Esophagus muscularis mucosa (tissue), 4 donors: ENCODE measurements around the gene MAGI3. TPM values are rescaled to one million over a fixed set of nuclear protein-coding genes. Genes with fewer than 3 reads are reported as not detected.
"Not testable (repeated sequence)": the region's sequence is repeated elsewhere in the genome, so short reads cannot be mapped to it uniquely, and the experiment has no call there.

Experiments used
- DNase-seq: peaks from one replicate; pipeline ENCODE4 v3.0.0-alpha.2; 2017; ENCODE audit errors: extremely low spot score
- H3K27ac ChIP-seq, 4 donors: fragments of 200-600 bp; sonication (generic); replicated peaks in 1 of 4; 1 replicate in 3 of 4; 2 replicates in 1 of 4; pipeline ENCODE4 v1.5.1; 2016 to 2019; ENCODE audit warnings: mild to moderate bottlenecking in 1 of 4
- H3K27me3 ChIP-seq, 4 donors: fragments of 200-600 bp; sonication (generic); one replicate each; pipeline versions ENCODE4 v1.5.1 to v1.6.0; 2016 to 2019
- H3K36me3 ChIP-seq, 4 donors: fragments of 200-600 bp; sonication (generic); one replicate each; pipeline ENCODE4 v1.5.1; 2016 to 2019
- H3K4me1 ChIP-seq, 4 donors: fragments of 200-600 bp; sonication (generic); one replicate each; pipeline ENCODE4 v1.5.1; 2016 to 2019
- H3K4me3 ChIP-seq, 4 donors: fragments of 200-600 bp; sonication (generic); 1 replicate in 2 of 4; 2 replicates in 2 of 4; pipeline ENCODE4 v1.5.1; 2016 to 2019; ENCODE audit warnings: mild to moderate bottlenecking in 4 of 4, moderate library complexity in 1 of 4
- H3K9me3 ChIP-seq, 4 donors: fragments of 200-600 bp; sonication (generic); 1 replicate in 3 of 4; 2 replicates in 1 of 4; pipeline ENCODE4 v1.5.1; 2016 to 2019
- EP300 ChIP-seq: sonication (generic); formaldehyde crosslinking; IDR thresholded peaks from one replicate; pipeline ENCODE4 v1.6.1; 2017; ENCODE audit warnings: antibody characterized with exemption
- POLR2A ChIP-seq: fragments of 450-650 bp; IDR thresholded peaks from one replicate; pipeline ENCODE4 v1.6.1; 2017; ENCODE audit warnings: antibody characterized with exemption, moderate library complexity, mild to moderate bottlenecking, low read depth
- POLR2AphosphoS5 ChIP-seq, 2 donors: sonication (generic); formaldehyde crosslinking; IDR thresholded peaks; one replicate each; pipeline ENCODE4 v1.6.1; 2017; ENCODE audit warnings: antibody characterized with exemption in 2 of 2
- WGBS: methylation state at CpG from one replicate; pipeline ENCODE4 v1.1.5; 2018; 5-methylcytosine and 5-hydroxymethylcytosine counted together
- intact Hi-C: fragments of 100-400 bp; cut with DNase I; formaldehyde crosslinking; loops from one replicate; pipeline ENCODE4 v1.15.1; 2023
- total RNA-seq, 4 donors: library from RNA; depleted of rRNA; stranded (reverse); fragments of >200 nt; gene quantifications; one replicate each; pipeline versions ENCODE4 v1.1.0 to v1.2.1, GENCODE V29; 2016
- TF ChIP-seq, protein P1 (sequence below), 3 experiments: fragments of 200-600 bp in 2 of 3; fragments of 450-650 bp in 1 of 3; sonication (generic) in 2 of 3; IDR thresholded peaks; one replicate each; pipeline ENCODE4 v1.5.1; 2017 to 2019; ENCODE audit warnings: antibody characterized with exemption in 3 of 3, mild to moderate bottlenecking in 2 of 3, moderate library complexity in 1 of 3

Gene MAGI3
- total RNA-seq, 4 donors from 2014 or later: 14.6 to 21.7 (median 16.4) TPM

DNA sequence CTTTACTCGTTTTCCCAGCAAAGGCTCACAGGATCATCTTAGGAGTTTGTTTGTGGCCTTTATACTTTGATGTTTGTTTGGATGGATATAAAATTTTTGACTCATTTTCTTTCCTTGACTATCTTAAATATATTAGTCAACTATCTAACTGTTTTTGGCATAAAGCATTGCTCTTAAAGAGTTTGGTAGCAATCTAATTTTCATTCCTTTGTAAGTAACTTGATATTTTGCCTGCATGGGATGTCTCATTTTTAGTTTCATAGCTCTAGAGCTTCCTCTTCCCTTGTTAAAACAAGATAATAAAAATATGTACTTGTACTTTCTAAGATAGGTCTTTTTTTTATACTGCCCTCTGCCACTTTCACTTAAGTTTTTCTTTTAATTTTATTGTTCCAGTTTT is 161.9 kb downstream of the MAGI3 start:
- H3K36me3 ChIP-seq: peaks cover 0 to 1% (median 0%) of the 10 kb centered on the region in 4 donors
- no peaks in the 10 kb centered on the region for H3K27me3 ChIP-seq
- 91% methylated on average over 1 of the region's 1 CpG for WGBS
- H3K9me3 ChIP-seq: no peaks in the 10 kb centered on the region
- no peak overlapping the region for H3K4me3 ChIP-seq
- DNase-seq: no peak
- H3K27ac ChIP-seq: no peak overlapping the region
- H3K4me1 ChIP-seq: no peaks in the 10 kb centered on the region
- TF ChIP-seq POLR2AphosphoS5 (IDR thresholded peaks at IDR 0.05) (no peak), EP300 (no peak), POLR2A (no peak)
- TF ChIP-seq, protein P1, sequence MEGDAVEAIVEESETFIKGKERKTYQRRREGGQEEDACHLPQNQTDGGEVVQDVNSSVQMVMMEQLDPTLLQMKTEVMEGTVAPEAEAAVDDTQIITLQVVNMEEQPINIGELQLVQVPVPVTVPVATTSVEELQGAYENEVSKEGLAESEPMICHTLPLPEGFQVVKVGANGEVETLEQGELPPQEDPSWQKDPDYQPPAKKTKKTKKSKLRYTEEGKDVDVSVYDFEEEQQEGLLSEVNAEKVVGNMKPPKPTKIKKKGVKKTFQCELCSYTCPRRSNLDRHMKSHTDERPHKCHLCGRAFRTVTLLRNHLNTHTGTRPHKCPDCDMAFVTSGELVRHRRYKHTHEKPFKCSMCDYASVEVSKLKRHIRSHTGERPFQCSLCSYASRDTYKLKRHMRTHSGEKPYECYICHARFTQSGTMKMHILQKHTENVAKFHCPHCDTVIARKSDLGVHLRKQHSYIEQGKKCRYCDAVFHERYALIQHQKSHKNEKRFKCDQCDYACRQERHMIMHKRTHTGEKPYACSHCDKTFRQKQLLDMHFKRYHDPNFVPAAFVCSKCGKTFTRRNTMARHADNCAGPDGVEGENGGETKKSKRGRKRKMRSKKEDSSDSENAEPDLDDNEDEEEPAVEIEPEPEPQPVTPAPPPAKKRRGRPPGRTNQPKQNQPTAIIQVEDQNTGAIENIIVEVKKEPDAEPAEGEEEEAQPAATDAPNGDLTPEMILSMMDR (IDR thresholded peaks at IDR 0.05): no peak
- intact Hi-C loops: no loop called here

DNA sequence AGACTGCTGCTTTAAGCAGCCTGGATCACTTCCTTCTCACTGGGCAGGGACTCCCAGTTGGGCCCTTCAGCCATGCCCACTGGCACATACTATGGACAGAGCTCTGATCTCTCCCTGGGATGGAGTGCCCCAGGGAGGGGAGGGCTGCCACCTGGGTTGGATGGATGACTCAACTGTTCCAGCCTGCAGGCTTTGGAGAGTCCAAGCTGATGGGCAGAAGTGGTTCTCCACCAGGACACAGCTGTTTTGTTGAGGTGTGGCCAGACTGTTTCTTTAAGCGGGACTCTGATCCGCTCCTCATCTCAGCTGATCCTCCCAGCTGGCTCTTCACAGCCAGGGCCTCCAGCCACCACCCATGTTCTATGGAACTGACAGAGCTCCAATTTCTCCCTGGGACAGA is 166.9 kb downstream of the MAGI3 start:
- WGBS: 100% methylated on average over 2 of the region's 2 CpGs
- no peaks in the 10 kb centered on the region for H3K9me3 ChIP-seq
- no peak for TF ChIP-seq POLR2AphosphoS5 (IDR thresholded peaks at IDR 0.05)
- TF ChIP-seq POLR2A: no peak
- TF ChIP-seq, protein P1 (IDR thresholded peaks at IDR 0.05): no peak
- no peak for TF ChIP-seq EP300
- no peak overlapping the region for H3K4me3 ChIP-seq
- H3K27ac ChIP-seq: no peak overlapping the region
- no peak for DNase-seq
- intact Hi-C loops: no loop called here
- no peaks in the 10 kb centered on the region for H3K4me1 ChIP-seq
- H3K27me3 ChIP-seq: no peaks in the 10 kb centered on the region
- H3K36me3 ChIP-seq: peaks cover 0 to 7% (median 2%) of the 10 kb centered on the region in 4 donors

DNA sequence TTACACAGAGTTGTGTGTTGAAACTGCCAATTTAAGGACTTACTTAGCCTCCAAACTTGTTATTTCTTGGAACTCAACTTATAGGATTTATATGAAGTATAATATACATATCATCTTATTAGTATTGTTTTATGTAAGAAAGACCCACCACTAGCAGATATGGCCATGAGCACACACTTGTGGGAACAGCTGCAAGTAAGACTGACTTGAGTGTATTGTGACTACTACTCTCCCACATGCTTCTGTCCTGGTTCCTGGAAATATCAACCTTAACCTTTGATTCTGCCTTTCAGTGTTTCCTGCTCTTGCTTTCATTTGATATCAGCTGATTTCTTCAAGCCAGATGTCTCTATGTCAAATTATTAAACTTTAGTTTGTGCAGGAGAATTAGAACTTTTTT is 175.3 kb downstream of the MAGI3 start:
- Histone ChIP-seq H3K9me3 (peaks cover 0 to 31% (median 21%) of the 10 kb centered on the region in 4 donors), H3K27ac (no peak overlapping the region), H3K4me3 (no peak overlapping the region), H3K36me3 (no peaks in the 10 kb centered on the region), H3K27me3 (no peaks in the 10 kb centered on the region), H3K4me1 (no peaks in the 10 kb centered on the region)
- DNase-seq: no peak
- intact Hi-C loops: no loop called here
- TF ChIP-seq, protein P1 (IDR thresholded peaks at IDR 0.05): no peak
- TF ChIP-seq POLR2A: no peak
- TF ChIP-seq POLR2AphosphoS5 (IDR thresholded peaks at IDR 0.05): no peak
- TF ChIP-seq EP300: no peak

DNA sequence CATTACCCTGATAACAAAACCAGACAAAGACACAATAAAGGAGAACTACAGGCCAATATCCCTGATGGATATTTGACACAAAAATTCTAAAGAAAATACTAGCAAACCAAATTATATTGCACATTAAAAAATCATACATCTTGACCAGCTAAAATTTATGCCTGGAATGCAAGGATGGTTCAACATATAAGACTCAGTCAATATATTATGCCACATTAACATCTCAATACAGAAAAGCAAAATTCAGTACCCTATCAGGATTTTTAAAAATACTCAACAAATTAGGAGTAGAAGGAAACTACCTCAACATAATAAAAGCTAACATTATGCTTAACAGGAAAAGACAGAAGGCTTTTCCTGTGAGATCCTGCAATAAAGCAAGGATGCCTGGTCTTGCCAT is 177.1 kb downstream of the MAGI3 start:
- no peaks in the 10 kb centered on the region for H3K27me3 ChIP-seq
- intact Hi-C loops: no loop called here
- no peak for DNase-seq
- TF ChIP-seq EP300 (no peak), POLR2A (no peak), POLR2AphosphoS5 (IDR thresholded peaks at IDR 0.05) (no peak)
- TF ChIP-seq, protein P1 (IDR thresholded peaks at IDR 0.05): no peak
- H3K4me1 ChIP-seq: no peaks in the 10 kb centered on the region
- H3K4me3 ChIP-seq: no peak overlapping the region
- H3K27ac ChIP-seq: no peak overlapping the region
- H3K9me3 ChIP-seq: peaks cover 0 to 31% (median 21%) of the 10 kb centered on the region in 4 donors
- no peaks in the 10 kb centered on the region for H3K36me3 ChIP-seq

DNA sequence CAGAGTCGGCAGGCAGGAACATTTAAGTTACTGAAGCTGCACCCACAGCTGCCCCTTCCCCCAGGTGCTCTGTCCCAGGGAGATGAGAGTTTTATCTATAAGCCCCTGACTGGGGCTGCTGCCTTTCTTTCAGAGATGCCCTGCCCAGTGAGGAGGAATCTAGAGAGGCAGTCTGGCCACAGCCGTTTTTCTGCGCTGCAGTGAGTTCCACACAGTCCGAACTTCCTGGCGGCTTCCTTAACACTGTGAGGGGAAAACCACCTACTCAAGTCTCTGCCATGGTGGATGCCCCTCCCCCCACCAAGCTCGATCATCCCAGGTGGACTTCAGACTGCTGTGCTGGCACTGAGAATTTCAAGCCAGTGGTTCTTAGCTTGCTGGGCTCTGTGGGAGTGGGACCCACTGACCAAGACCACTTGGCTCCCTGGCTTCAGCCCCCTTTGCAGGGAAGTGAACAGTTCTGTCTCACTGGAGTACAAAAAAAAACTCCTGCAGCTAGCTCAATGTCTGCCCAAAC is 185.5 kb downstream of the MAGI3 start:
- H3K27me3 ChIP-seq, intact Hi-C loops, H3K9me3 ChIP-seq, H3K4me1 ChIP-seq, H3K27ac ChIP-seq, H3K4me3 ChIP-seq, H3K36me3 ChIP-seq, DNase-seq: not testable (repeated sequence)
- 100% methylated on average over 1 of the region's 6 CpGs for WGBS
